ENCODE data around the gene MRPS6.

GRCh38 chr21:34126269-34126668, 52.9 kb downstream of the MRPS6 start:
- TF ChIP-seq POLR2A (IDR thresholded peaks at IDR 0.05) = no peak
- TF ChIP-seq CTCF (IDR thresholded peaks at IDR 0.05 in 4 of 5, conservative IDR thresholded peaks at IDR 0.05 in 1 of 5) = no peak

Measured in gastrocnemius medialis (tissue), 4 donors.